HG02571 (cell line): ENCODE results near the gene SDC1.
"Not testable (repeated sequence)": the region's sequence is repeated elsewhere in the genome, so short reads cannot be mapped to it uniquely, and the experiment has no call there.

Experiments
- ATAC-seq: cut with Tn5 transposase; IDR thresholded peaks from one replicate; pipeline ENCODE4 v1.9.1; 2021; ENCODE audit warnings: mild to moderate bottlenecking, moderate library complexity; ENCODE audit not compliant: unreplicated experiment

SDC1 gene

DNA sequence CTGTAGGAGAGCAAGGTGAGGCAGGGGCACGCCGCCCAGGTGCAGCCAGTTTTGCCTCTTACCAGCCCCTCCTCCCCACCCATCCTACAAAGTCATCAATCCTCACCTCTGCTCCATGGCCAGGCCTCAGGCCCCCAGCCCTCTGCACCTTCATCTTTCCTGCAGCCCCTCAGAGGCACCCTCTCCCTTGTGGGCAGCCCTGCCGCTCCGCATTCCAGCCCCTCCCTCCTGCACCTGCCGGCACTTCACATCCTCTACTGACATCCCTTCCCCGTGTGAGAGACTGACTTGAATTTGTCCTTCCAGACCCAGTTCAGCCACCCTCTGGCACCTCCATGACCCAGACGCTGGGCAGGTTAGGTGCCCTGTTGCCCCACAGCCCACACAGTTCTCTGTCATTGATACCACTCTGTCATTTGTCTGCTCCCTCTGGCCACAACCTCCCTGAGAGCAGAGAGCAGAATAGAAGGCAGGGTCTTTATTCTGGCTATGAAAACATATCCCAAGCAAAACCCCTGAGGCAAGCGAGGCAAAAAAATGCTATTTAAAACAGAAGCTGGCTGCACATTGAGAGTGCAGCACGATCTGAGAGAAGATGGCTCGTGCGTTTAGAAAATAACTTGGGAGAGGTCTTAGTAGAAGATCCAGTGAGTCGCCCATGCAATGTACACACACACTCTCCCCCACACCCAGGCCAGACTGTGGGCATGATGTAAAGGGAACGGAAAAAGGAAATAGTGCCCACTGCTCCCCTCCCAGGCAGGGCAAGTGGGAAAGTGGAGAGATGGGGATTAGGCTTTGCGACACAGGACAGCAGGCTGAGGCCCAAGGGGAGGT lies 25.9 kb downstream of the SDC1 start:
- ATAC-seq = no peak

DNA sequence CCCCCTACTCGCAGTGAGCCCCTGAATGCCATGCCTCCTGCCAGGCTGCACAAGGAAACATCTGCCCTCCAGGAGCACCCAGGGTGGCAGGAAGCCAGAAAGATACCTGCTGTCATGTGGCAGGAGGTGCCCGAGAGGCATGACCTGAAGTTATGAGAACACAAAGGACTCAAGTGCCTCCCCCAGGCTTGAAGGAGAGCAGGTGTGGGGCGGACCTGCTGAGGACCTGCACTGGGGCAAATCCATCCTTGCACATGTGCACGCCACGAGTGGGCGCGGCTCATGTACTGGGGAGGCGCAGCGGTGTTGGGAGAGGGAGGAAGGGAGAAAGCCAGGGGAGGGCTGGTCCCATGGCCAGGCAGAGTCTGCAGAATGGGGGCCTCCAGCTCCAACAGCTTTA lies 26.9 kb downstream of the SDC1 start:
- no peak for ATAC-seq

DNA sequence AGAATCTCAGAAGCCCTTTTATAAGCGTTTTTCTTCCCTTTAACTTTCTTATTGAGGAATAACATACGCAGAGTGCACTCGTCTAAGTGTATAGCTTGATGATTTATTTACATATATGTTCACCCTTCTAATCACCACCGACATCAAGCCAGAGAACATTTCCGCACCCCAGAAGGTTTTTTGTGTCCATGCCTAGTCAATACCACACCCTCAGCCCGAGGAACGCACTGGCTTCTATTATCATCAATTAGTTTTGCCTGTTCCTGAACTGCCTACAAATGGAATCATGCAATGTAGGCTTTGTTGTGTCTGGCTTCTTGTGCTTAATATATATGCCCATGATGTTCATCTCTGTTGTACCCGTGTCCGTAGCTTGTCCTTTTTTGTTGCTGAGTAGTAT lies 27.7 kb downstream of the SDC1 start:
- no peak for ATAC-seq

DNA sequence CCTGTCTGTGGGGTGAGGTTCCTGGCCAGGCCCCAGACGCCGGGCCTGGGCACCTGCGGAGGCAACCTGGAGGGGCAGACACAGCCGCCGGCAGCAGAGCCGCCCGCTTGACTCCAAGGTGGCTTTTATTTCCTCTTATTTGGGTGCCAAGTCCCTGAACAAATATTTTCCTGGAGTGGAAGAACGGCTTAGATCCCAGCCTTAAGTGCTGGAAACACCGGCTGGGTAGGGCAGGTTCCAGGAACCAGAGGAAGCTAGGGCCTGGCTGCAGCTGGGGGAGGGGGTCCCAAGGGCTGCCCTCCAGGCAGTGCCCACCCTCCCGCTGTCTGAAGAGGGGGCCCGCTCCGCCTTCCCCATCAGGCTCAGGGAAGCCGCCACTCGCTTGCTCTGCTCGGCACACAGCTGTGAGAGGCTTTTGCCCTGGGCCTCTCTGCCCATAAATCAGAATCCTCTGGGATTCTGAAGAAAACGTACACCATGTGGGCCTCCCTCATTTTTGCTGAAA lies 28.2 kb downstream of the SDC1 start:
- no peak for ATAC-seq

DNA sequence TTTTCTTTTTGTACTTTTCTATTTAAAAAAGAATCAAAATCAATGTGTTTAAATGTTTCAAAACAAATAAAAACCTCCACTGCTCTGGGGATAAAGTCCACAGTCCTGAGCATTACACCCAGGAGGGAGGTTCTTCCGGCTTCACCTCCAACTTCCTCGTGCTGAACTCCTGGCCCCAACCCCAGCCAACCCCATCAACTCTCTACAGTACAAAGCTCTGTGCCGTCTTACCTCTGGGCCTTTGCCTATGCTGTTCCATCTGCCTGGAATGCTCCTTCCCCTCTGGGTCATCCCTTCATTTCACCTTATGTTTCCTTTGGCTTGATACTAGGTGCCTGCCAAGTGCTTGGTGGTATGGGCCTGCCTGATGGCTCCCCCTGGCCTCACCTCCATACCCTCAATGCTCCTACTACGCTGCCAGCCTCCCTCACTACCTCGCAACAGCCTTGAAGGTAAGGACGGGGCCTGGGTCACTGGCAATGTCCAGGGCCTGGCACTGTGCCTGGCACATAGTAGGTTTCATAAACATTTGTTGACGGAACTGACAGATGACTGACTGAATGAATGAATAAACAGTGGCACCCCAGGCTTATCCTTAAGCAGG lies 28.8 kb downstream of the SDC1 start:
- ATAC-seq = no peak

DNA sequence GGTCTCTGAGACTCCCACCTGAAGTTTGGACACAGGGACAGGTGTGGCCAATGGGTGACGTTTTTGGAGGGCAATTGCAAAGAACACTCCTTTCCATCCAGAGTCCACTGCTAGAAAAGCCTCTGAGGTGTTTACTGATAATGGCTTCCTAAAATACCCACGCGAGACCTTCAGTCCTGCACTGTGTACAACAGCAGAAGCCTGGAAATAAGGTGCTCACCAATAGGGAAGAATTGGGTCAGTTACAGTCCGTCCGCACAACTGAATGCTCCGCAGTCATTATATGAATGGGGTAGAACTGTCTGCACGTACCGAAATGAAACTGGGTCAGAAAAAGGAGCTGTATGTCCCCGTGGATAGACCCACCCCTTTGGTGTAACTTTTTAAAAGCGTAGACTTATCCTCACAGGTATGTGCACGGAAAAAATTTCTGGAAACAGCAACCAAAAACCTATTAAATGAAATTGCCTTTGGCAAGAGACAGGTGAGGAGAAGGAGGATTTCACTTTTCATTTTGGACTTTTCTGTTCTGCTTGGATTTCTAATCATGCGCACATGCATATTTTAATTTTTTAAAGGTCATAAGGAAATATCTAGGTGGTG lies 29.4 kb downstream of the SDC1 start:
- ATAC-seq = no peak

DNA sequence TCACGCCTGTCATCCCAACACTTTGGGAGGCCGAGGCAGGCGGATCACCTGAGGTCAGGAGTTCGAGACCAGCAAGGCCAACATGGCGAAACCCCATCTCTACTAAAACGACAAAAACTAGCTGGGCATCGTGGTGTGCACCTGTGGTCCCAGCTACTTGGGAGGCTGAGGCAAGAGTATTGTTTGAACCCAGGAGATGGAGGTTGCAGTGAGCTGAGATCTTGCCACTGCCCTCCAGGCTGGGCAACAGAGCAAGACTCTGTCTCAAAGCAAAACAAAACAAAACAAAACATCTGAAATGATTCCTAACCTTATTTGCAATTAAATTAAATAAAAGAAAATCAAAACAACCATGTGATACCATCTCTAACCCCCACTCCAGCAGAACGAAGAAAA lies 29.9 kb downstream of the SDC1 start:
- not testable (repeated sequence) for ATAC-seq

DNA sequence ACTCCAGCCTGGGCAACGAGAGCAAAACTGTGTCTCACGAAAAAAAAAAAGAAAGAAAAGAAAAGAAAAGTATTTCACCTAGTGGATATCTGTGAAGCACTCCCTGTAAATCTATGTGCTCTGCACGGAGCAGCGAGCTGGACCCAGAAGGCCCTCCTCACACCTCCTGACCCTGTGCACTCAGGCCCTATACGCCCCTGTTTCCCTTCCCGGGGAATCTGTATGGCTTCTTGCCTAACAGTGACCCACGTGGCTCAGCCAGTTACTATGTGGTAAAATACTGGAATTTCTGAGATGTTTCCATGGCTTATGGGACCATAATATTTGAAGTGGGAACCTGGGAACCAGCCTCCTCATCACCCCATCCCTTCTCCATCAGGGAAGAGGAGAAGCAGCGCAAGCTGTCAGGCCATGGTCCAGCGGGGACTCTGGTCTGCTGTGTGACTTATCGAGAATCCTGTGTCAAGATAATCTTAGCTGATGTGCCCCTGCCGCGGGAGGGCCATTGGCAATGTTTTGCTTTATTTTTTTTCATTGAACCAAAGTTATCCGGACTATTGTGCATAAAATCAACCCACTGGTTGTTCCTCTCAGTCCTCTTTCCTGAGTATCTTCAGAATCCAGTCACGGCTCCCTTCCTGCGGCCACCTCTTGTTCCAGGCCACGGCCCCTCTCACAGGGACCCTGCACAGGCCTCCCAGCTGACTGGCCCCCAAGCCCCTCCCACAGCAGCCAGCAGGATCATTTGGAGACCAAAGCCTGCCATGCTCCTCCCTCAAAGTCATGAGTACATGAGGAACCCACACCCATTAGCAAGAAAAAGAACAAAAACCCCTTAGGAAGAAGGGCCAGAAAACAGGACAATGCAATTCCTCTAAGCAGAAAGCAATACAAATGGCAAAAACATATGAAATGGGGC lies 30.6 kb downstream of the SDC1 start:
- no peak for ATAC-seq

DNA sequence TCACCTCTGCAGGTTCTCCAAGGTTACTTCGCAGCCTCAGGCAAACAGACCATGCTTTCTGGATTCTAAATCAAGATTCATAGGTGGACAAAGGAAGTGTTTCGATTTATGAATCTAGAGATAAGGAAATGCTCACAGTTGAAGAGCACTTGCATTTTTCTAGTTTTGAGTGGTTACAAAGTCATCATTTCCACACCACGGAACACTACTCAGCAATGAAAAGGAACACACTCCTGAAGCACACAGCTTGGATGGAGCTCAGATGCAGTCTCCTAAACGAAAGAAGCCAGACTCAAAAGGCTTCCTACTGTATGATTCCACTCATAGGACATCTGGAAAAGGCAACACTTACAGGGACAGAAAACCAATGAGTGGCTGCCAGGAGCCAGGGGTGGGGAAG lies 31.7 kb downstream of the SDC1 start:
- ATAC-seq = no peak

DNA sequence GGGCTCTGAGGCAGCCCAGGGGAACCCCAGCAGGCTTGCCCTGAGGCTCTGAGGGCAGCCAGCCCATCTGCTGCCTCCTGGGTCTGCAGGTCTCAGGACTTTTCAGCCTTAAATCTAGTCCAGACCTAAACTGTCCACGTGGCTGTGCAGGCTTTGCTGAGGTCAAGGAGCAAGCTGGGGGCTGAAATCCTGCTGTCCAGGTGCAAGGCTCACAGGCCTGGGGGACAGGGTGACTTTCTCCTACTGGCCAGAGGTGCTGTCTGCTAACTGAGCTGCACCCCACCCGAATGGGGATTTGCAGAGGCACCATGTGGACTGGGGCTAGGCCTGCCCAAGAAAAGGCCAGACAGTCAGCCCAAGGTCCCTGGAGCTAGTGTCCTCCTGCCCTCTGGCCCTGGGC lies 32.1 kb downstream of the SDC1 start:
- ATAC-seq = no peak

DNA sequence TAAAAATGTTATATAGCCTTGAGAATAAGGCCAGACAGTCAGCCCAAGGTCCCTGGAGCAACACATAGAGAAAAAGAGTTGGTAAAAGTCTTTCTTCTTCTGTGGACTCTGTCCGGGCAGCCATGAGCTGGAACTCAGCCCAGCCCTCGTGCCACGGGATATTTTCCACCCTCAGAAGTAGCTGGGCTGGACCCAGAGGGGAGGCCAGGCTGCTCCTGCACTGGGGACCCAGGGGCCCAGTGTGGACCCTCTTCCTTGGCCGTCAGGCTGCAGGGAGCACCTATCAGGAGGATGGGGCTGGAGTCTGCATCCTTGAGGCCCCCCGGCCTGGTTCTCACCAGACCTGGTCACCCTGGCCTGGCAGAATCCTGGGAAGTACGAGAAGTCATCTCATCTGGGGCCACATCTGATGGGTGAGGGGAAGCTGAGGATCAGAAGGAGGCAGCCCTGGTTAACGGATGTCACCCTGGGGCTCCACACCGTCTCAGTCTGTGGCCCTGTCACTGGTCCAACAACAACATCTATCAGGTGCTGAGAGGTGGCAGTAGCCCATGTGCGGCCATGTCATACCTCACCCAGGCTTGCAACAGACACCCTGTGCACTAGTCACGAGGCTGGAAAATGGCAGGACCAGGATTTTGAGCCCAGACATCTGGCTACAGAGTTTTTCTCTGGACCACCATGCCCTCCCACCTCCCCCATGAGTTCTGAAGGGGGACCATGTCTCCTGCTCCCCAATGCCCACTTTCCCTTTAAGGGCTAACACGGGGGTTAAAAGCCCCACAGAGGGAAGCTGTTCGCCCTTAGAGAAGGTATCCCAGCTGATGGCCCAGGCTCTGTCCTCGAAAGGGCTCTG lies 33.0 kb downstream of the SDC1 start:
- no peak for ATAC-seq

DNA sequence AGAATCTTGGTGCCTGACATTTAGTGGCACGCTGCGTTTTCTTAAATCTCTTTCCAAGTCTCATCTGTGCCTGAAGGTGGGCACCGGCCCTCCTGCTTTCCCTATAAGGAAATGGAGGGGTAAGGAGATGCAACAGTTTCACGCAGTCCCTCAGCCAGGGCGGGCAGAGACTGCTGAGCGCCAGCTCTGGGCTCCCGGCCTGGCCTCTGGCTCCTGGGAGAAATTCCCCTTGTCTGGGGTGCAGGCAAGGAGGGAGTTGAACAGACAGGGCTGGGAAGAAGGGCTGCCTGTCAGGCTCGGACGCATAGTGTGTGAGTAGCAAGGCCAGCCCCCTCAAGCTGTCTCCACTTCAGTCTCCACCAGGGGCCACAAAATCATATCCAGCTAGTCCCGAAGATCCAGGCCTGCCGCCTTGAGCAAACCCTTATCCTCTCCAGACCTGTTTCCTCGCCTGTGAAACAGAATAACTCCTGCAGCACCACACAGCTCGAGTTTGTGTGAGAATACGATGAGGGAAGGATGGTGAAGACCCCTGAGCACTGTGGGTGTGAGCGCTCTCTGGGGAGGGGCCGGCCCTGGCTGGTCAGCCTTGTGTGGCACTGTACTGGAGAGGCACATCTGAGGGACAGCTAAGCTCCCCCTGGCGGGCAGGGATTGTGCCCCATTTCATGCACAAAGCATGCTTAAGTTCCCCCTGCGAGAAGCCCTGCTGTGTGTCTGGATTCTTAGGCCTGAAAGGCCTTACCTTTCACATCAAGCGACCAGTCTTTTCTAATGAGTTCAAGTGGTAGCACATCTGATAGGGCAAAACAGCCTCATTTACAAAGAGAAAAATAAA lies 33.8 kb downstream of the SDC1 start:
- no peak for ATAC-seq

DNA sequence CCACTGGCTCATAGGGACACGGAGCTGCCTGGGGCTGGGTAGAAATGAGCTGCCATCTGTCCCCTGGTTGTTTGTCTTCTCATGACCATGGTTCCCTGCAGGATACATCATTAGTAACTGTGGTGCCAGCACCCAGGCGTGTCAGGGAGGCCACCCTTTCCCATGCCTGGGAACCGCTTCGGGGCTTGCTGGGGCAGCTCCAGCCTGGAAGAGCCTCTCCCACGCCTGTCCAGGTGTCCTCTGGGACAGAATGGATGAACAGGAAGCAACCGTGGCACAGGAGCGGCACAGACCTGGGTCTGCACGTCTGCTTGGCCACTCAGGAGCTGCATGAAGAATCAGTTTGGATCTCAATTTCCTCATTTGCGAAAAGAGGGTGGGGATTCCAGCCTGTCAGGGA lies 34.8 kb downstream of the SDC1 start:
- no peak for ATAC-seq

DNA sequence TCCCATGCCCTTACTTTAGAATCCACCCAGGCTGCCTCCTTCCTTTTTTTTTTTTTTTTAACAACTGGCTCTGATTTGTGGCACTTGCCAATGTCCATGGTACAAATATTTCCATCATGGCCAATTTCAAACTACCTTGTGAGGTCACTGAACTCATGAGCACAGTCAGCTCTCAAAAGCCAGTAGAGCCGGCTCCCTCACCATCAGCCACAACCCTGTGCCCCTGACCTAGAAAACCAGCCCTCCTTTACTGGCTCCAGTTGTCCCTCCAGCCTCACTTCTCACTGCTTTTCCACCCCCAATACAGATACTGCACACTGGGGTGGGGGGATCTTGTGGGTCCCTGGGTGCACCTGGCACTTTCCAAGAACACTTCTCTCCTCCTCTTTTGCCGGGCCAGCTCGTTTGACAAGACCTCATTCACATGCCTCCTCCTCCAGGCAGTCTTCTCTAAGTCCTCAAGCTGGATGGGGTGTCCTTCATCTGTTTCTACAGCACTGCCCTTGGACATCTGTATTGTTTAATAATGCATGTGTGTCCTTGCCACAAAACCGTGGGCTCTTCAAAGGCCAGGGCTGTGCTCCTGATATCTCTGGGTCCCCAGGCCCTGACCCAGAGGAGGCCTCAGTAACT lies 35.5 kb downstream of the SDC1 start:
- ATAC-seq = no peak

DNA sequence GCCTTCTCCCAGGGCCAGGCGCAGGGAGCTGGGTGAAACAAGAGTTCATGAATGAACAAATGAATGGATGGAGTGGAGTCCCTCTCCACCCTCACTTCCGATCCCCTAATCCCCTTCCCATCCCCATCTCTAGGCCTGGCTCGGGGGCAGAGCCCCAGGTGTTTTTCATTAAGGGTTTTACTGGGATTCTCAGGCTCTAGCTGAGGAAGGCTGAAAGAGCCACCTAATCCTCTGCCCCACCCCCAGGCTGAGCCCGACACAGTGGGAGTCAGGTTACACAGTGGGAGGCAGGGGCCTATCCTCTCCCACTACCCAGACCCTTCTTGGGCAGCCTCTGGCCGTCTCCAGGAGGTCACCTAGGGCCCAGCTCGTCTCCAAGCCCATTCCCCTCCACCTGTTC lies 36.1 kb downstream of the SDC1 start:
- no peak for ATAC-seq

DNA sequence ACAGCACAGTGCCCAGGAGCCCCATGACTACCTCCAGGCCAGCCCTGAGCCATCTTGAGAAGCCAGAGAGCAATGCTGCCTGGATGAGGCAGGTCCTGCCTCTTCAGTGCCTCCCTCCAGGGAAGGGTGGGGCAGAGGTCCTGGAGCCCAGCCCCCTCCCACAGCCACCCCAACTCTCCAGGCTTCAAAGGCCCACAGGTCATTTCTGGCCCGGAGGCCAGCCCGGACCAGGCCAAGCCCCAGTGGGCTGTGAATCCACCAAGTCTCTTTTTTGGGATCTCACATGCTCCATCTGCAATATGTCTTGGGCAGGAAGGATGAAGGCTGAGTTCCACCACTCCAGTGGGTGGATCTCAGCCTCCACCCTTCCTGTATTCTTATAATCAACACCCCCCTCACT lies 36.7 kb downstream of the SDC1 start:
- ATAC-seq = no peak

DNA sequence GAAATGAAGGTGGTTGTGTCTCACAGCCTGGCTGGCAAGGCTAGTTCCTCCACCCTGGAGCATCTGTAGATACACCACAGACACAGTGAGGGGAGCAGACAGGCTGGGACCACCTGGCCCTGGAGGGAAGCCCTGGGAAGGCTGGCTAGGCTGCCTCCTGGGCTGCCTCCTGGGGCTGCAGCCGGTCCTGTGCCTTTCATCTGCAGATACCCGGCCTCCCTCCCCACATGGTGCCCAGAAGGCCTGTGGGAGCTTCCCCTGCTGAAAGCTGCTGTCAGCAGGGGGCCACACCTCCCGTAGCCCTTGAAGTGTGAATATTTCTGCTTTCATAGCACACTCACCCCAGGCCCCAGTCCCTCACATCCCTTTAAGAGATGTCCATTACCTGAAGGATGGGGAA lies 37.6 kb downstream of the SDC1 start:
- ATAC-seq = no peak

DNA sequence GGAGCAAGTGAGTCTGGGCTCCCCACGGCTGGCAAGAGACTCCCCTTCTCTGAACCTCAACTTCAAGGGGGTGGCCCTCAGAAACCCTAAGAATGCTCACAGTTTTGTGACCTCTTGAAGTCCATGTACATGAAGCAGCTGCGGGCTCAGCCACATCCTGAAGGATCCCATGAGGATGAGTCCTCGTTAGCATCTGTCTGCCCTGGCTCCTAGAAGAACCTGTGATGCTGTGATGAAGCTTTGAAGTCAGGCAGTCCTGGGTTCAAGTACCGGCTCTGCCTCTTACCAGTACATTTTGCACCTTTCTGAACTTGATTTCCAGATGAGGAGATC lies 38.1 kb downstream of the SDC1 start:
- ATAC-seq = no peak
